ENCODE results near the gene TRAPPC8.

- TF ChIP-seq CTCF (IDR thresholded peaks at IDR 0.05) (no peak), POLR2A (IDR thresholded peaks at IDR 0.05) (no peak)
Observed at GRCh38 chr18:31931886-31932240, 11.1 kb downstream of the TRAPPC8 start.
